ENCODE data around the gene CLN6.
"Not testable (repeated sequence)": the region's sequence is repeated elsewhere in the genome, so short reads cannot be mapped to it uniquely, and the experiment has no call there.

The CLN6 gene

GRCh38 chr15:68256675-68257450 lies 27.3 kb upstream of the CLN6 start:
- DNase-seq (ENCODE audit: low read depth), result peak; percentile 87

- DNase-seq (ENCODE audit: low read depth), result peak; percentile 78
These were observed 23.5 kb upstream of the CLN6 start for GRCh38 chr15:68252925-68253534.

- DNase-seq (ENCODE audit: low read depth), result no peak
These were observed 19.7 kb upstream of the CLN6 start for GRCh38 chr15:68249058-68249713.

- DNase-seq (ENCODE audit: low read depth), result no peak
These were observed 14.7 kb upstream of the CLN6 start for GRCh38 chr15:68244235-68244634.

GRCh38 chr15:68241088-68241935 lies 11.8 kb upstream of the CLN6 start:
- DNase-seq (ENCODE audit: low read depth), result no peak

GRCh38 chr15:68239025-68239424 lies 9.5 kb upstream of the CLN6 start:
- no peak for DNase-seq (ENCODE audit: low read depth)

GRCh38 chr15:68235022-68235421 lies 5.5 kb upstream of the CLN6 start:
- no peak for DNase-seq (ENCODE audit: low read depth)

GRCh38 chr15:68234520-68234919 lies 5.0 kb upstream of the CLN6 start:
- DNase-seq (ENCODE audit: low read depth), result not testable (repeated sequence)

- DNase-seq (ENCODE audit: low read depth), result no peak
These were observed 4.5 kb upstream of the CLN6 start for GRCh38 chr15:68234060-68234459.

GRCh38 chr15:68232937-68233336 lies 3.4 kb upstream of the CLN6 start:
- no peak for DNase-seq (ENCODE audit: low read depth)

GRCh38 chr15:68232449-68232848 lies 2.9 kb upstream of the CLN6 start:
- no peak for DNase-seq (ENCODE audit: low read depth)

GRCh38 chr15:68231102-68231818 lies 1.7 kb upstream of the CLN6 start:
- DNase-seq (ENCODE audit: low read depth), result no peak

GRCh38 chr15:68230157-68231100 lies 901 bp upstream of the CLN6 start:
- no peak for DNase-seq (ENCODE audit: low read depth)

- no peak for DNase-seq (ENCODE audit: low read depth)
These were observed 550 bp downstream of the CLN6 start for GRCh38 chr15:68228971-68229385.

GRCh38 chr15:68228143-68228970 lies 1.2 kb downstream of the CLN6 start:
- no peak for DNase-seq (ENCODE audit: low read depth)

- no peak for DNase-seq (ENCODE audit: low read depth)
These were observed 1.8 kb downstream of the CLN6 start for GRCh38 chr15:68227643-68228142.

- DNase-seq (ENCODE audit: low read depth), result not testable (repeated sequence)
These were observed 4.1 kb downstream of the CLN6 start for GRCh38 chr15:68225442-68225841.

GRCh38 chr15:68224546-68225250 lies 4.8 kb downstream of the CLN6 start:
- DNase-seq (ENCODE audit: low read depth), result no peak

GRCh38 chr15:68224108-68224507 lies 5.4 kb downstream of the CLN6 start:
- no peak for DNase-seq (ENCODE audit: low read depth)

All from fibroblast of the conjunctiva (primary cell).